ENCODE results near the gene C2CD4B.

C2CD4B gene

GRCh38 chr15:62119227-62119864 lies 45.7 kb downstream of the C2CD4B start (continued):
- TF ChIP-seq, protein P1, sequence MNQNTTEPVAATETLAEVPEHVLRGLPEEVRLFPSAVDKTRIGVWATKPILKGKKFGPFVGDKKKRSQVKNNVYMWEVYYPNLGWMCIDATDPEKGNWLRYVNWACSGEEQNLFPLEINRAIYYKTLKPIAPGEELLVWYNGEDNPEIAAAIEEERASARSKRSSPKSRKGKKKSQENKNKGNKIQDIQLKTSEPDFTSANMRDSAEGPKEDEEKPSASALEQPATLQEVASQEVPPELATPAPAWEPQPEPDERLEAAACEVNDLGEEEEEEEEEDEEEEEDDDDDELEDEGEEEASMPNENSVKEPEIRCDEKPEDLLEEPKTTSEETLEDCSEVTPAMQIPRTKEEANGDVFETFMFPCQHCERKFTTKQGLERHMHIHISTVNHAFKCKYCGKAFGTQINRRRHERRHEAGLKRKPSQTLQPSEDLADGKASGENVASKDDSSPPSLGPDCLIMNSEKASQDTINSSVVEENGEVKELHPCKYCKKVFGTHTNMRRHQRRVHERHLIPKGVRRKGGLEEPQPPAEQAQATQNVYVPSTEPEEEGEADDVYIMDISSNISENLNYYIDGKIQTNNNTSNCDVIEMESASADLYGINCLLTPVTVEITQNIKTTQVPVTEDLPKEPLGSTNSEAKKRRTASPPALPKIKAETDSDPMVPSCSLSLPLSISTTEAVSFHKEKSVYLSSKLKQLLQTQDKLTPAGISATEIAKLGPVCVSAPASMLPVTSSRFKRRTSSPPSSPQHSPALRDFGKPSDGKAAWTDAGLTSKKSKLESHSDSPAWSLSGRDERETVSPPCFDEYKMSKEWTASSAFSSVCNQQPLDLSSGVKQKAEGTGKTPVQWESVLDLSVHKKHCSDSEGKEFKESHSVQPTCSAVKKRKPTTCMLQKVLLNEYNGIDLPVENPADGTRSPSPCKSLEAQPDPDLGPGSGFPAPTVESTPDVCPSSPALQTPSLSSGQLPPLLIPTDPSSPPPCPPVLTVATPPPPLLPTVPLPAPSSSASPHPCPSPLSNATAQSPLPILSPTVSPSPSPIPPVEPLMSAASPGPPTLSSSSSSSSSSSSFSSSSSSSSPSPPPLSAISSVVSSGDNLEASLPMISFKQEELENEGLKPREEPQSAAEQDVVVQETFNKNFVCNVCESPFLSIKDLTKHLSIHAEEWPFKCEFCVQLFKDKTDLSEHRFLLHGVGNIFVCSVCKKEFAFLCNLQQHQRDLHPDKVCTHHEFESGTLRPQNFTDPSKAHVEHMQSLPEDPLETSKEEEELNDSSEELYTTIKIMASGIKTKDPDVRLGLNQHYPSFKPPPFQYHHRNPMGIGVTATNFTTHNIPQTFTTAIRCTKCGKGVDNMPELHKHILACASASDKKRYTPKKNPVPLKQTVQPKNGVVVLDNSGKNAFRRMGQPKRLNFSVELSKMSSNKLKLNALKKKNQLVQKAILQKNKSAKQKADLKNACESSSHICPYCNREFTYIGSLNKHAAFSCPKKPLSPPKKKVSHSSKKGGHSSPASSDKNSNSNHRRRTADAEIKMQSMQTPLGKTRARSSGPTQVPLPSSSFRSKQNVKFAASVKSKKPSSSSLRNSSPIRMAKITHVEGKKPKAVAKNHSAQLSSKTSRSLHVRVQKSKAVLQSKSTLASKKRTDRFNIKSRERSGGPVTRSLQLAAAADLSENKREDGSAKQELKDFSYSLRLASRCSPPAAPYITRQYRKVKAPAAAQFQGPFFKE (tag by site-specific recombination; IDR thresholded peaks at IDR 0.05; ENCODE audit: borderline replicate concordance): no peak
- TF ChIP-seq ZNF658 (tag by site-specific recombination; IDR thresholded peaks at IDR 0.05): no peak
- TF ChIP-seq ZBTB10 (tag by site-specific recombination; IDR thresholded peaks at IDR 0.05): no peak
- no peak for TF ChIP-seq ZNF112 (tag by site-specific recombination; IDR thresholded peaks at IDR 0.05)
- TF ChIP-seq ZNF366 (tag by site-specific recombination; conservative IDR thresholded peaks at IDR 0.05): no peak
- TF ChIP-seq ZNF76 (tag by site-specific recombination; IDR thresholded peaks at IDR 0.05; ENCODE audit: borderline replicate concordance, low read depth): no peak
- TF ChIP-seq ZNF571 (tag by site-specific recombination; IDR thresholded peaks at IDR 0.05): no peak
- TF ChIP-seq ZBTB1 (tag by site-specific recombination; IDR thresholded peaks at IDR 0.05): no peak
- no peak for TF ChIP-seq ZBTB21 (tag by site-specific recombination; IDR thresholded peaks at IDR 0.05)
- no peak for TF ChIP-seq ZNF174 (tag by site-specific recombination; IDR thresholded peaks at IDR 0.05)
- TF ChIP-seq TRIM28 (IDR thresholded peaks at IDR 0.05; ENCODE audit: borderline replicate concordance, low read length): peak; percentile 91; the same call in 1 of the 2 replicates
- 0 out of 2 replicates have a peak, but pooled peaks have one; percentile 17 for TF ChIP-seq PRDM6 (tag by site-specific recombination; IDR thresholded peaks at IDR 0.05)
- TF ChIP-seq SP2 (tag by site-specific recombination; IDR thresholded peaks at IDR 0.05): no peak
- TF ChIP-seq ZBTB49 (tag by site-specific recombination; IDR thresholded peaks at IDR 0.05; ENCODE audit: low read depth): no peak
- no peak for TF ChIP-seq ZBTB8A (tag by site-specific recombination; IDR thresholded peaks at IDR 0.05)
- TF ChIP-seq, protein P2, sequence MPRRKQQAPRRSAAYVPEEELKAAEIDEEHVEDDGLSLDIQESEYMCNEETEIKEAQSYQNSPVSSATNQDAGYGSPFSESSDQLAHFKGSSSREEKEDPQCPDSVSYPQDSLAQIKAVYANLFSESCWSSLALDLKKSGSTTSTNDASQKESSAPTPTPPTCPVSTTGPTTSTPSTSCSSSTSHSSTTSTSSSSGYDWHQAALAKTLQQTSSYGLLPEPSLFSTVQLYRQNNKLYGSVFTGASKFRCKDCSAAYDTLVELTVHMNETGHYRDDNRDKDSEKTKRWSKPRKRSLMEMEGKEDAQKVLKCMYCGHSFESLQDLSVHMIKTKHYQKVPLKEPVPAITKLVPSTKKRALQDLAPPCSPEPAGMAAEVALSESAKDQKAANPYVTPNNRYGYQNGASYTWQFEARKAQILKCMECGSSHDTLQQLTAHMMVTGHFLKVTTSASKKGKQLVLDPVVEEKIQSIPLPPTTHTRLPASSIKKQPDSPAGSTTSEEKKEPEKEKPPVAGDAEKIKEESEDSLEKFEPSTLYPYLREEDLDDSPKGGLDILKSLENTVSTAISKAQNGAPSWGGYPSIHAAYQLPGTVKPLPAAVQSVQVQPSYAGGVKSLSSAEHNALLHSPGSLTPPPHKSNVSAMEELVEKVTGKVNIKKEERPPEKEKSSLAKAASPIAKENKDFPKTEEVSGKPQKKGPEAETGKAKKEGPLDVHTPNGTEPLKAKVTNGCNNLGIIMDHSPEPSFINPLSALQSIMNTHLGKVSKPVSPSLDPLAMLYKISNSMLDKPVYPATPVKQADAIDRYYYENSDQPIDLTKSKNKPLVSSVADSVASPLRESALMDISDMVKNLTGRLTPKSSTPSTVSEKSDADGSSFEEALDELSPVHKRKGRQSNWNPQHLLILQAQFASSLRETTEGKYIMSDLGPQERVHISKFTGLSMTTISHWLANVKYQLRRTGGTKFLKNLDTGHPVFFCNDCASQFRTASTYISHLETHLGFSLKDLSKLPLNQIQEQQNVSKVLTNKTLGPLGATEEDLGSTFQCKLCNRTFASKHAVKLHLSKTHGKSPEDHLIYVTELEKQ (tag by site-specific recombination; IDR thresholded peaks at IDR 0.05; ENCODE audit: borderline replicate concordance): no peak
- no peak for TF ChIP-seq ZNF449 (tag by site-specific recombination; IDR thresholded peaks at IDR 0.05)
- no peak for TF ChIP-seq ZBTB17 (tag by site-specific recombination; IDR thresholded peaks at IDR 0.05)
- TF ChIP-seq ZFP3 (tag by site-specific recombination; IDR thresholded peaks at IDR 0.05; ENCODE audit: low read depth): no peak
- no peak for TF ChIP-seq ZNF223 (tag by site-specific recombination; IDR thresholded peaks at IDR 0.05)
- TF ChIP-seq ZNF10 (tag by site-specific recombination; IDR thresholded peaks at IDR 0.05): no peak
- no peak for TF ChIP-seq ZNF175 (tag by site-specific recombination; IDR thresholded peaks at IDR 0.05)

Data from HEK293 (cell line).